K562 (cell line): ENCODE measurements around the gene OSBPL3. TPM values are rescaled to one million over a fixed set of nuclear protein-coding genes. Genes with fewer than 3 reads are reported as not detected.
A peak's percentile ranks its signal among the peaks of the same experiment; 100 is the strongest.

Source experiments
- BHLHE40 ChIP-seq: IDR thresholded peaks from 2 replicates; pipeline ENCODE4 v1.6.1; 2011; ENCODE audit warnings: low read length, improper control_type of control experiment
- EWSR1 ChIP-seq: fragments of 450-650 bp; IDR thresholded peaks from 2 replicates; pipeline ENCODE4 v1.6.1; 2018; ENCODE audit warnings: borderline replicate concordance, mild to moderate bottlenecking, low read depth, moderate library complexity; ENCODE audit not compliant: partially characterized antibody
- JUND ChIP-seq, 2 experiments: IDR thresholded peaks; 2 replicates in 1 of 2; 3 replicates in 1 of 2; pipeline ENCODE4 v1.6.1; 2011; ENCODE audit warnings: borderline replicate concordance in 2 of 2, low read depth in 2 of 2, low read length in 2 of 2, improper control_type of control experiment in 1 of 2, missing biosample characterization in 1 of 2, missing genetic modification characterization in 1 of 2, missing genetic modification reagents in 1 of 2
- KAT2B ChIP-seq: IDR thresholded peaks from one replicate; pipeline ENCODE4 v1.6.1; 2012; ENCODE audit warnings: low read depth, mild to moderate bottlenecking, control low read depth, inconsistent platforms, low read length, moderate library complexity
- KAT7 ChIP-seq: sonication (generic); formaldehyde crosslinking; IDR thresholded peaks from 2 replicates; pipeline ENCODE4 v1.8.0; 2022; ENCODE audit warnings: missing genetic modification reagents, mild to moderate bottlenecking, borderline replicate concordance
- MCM3 ChIP-seq: fragments of 450-650 bp; IDR thresholded peaks from 2 replicates; pipeline ENCODE4 v1.6.1; 2016
- NEUROD1 ChIP-seq: fragments of 150-350 bp; IDR thresholded peaks from 2 replicates; pipeline ENCODE4 v1.6.1; 2014; ENCODE audit warnings: borderline replicate concordance, low read length, low read depth; ENCODE audit not compliant: partially characterized antibody
- TBP ChIP-seq: optimal IDR thresholded peaks from 2 replicates; pipeline ENCODE3; 2011; ENCODE audit warnings: low read depth, low read length, improper control_type of control experiment
- TFAM ChIP-seq: fragments of 250-450 bp; sonication (Bioruptor Pico); conservative IDR thresholded peaks from 2 replicates; pipeline ENCODE4 v1.5.0; 2021; ENCODE audit warnings: mild to moderate bottlenecking, moderate library complexity
- ZBTB40 ChIP-seq, 2 experiments: fragments of 450-650 bp in 1 of 2; sonication (generic) in 1 of 2; formaldehyde crosslinking in 1 of 2; IDR thresholded peaks; 2 replicates each; pipeline versions ENCODE4 v1.7.1 to v1.9.0; 2016 to 2022; ENCODE audit warnings: inconsistent platforms in 1 of 2, mild to moderate bottlenecking in 1 of 2, missing genetic modification reagents in 1 of 2
- ZFP30 ChIP-seq: fragments of 250-450 bp; sonication (Bioruptor Pico); IDR thresholded peaks from 2 replicates; pipeline ENCODE4 v1.8.0; 2022; ENCODE audit warnings: moderate library complexity, mild to moderate bottlenecking, inconsistent platforms, borderline replicate concordance
- ZNF75A ChIP-seq: fragments of 450-650 bp; formaldehyde crosslinking; IDR thresholded peaks from 2 replicates; pipeline ENCODE4 v1.4.0; 2020; ENCODE audit warnings: mild to moderate bottlenecking
- polyA plus RNA-seq, 8 experiments: library from polyadenylated mRNA; depleted of rRNA in 4 of 8; stranded (reverse) in 5 of 8; unstranded in 3 of 8; fragments of >200 nt; fragmentation: Nextera tagmentation in 2 of 8; fragmentation: Illumina TruSeq in 1 of 8; extraction: Ambion mirVana in 2 of 8; extraction: Trizol in 1 of 8; gene quantifications; 2 replicates each; pipeline versions ENCODE4 v1.2.1 to v1.2.3, GENCODE V29; 2011 to 2014; ENCODE audit warnings: inconsistent platforms in 1 of 8, missing spikeins in 1 of 8
- total RNA-seq, 7 experiments: library from RNA; depleted of rRNA in 6 of 7; stranded (reverse); fragments of >200 nt in 6 of 7; fragmentation: Illumina TruSeq in 2 of 7; extraction: Trizol in 2 of 7; gene quantifications; 2 replicates each; pipeline versions ENCODE4 v1.2.1 to v1.2.3, GENCODE V29; 2011 to 2021; ENCODE audit warnings: low replicate concordance in 1 of 7
- TF ChIP-seq, protein P1 (sequence below): fragments of 450-650 bp; formaldehyde crosslinking; IDR thresholded peaks from 2 replicates; pipeline ENCODE4 v1.4.0; 2022; ENCODE audit warnings: mild to moderate bottlenecking, moderate library complexity

Gene OSBPL3
- total and polyA plus RNA-seq, 9 of the 15 experiments (the other 6 are each of a cell fraction or from before 2014, with no cell fraction given) = 4.8 to 37.2 (median 26.5) TPM

DNA sequence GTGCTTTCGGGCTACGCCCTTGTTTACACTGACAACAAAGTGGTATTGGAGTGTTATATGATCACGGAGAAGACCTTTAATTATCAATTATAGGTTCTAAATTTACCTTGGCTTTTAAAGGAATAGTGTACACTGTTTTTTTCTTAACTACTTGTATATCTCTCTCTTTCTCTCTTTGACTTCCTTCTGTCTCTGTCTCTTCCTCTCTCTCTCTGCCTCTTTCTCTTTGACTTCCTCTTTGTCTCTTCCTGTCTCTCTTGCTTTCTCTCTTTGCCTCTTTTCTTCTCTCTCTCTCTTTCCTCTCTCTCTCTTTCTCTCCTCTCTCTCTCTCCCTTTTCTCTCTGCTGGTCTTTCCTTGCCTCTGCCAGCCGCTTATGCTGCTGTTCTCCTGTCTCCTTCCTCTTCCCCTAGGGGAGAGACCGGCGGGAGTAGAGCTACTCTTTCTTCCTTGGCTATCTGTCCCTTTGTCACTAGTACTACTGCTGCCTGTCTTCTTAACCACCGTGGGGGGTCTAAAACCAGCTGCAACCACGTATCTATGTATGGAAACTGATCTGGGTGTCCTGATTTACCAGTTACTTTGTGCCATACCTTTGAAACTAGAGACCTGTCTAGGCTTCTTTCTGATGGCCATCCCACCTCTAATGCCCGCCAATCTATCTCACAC lies 185.9 kb downstream of the OSBPL3 start (continued):
- no peak for TF ChIP-seq TBP
- no peak for TF ChIP-seq ZFP30 (CRISPR knock-in tag)
- no peak; the same call in 1 of the 2 replicates for TF ChIP-seq MCM3
- no peak for TF ChIP-seq JUND (IDR thresholded peaks at IDR 0.05; ENCODE audit: borderline replicate concordance, low read depth, low read length)
- no peak for TF ChIP-seq JUND (tag; IDR thresholded peaks at IDR 0.05; ENCODE audit: borderline replicate concordance, low read depth, low read length)
- TF ChIP-seq ZNF75A (CRISPR knock-in tag) = no peak
- TF ChIP-seq NEUROD1 = no peak
- TF ChIP-seq KAT2B = no peak
- TF ChIP-seq BHLHE40 = no peak
- TF ChIP-seq ZBTB40 (IDR thresholded peaks at IDR 0.05) = peak; percentile 61
- no peak for TF ChIP-seq ZBTB40 (CRISPR knock-in tag; IDR thresholded peaks at IDR 0.05)
- TF ChIP-seq KAT7 = no peak
- TF ChIP-seq EWSR1 = no peak
- TF ChIP-seq, protein P1, sequence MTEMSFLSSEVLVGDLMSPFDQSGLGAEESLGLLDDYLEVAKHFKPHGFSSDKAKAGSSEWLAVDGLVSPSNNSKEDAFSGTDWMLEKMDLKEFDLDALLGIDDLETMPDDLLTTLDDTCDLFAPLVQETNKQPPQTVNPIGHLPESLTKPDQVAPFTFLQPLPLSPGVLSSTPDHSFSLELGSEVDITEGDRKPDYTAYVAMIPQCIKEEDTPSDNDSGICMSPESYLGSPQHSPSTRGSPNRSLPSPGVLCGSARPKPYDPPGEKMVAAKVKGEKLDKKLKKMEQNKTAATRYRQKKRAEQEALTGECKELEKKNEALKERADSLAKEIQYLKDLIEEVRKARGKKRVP = peak; percentile 46; the same call in 1 of the 2 replicates
- no peak for TF ChIP-seq TFAM (CRISPR knock-in tag)
